Activated T-cell treated with anti-CD3 and anti-CD28 coated beads for 4 hours (primary cell): Measurements from ENCODE around the gene FRMD7.
"Not testable (repeated sequence)": the region's sequence is repeated elsewhere in the genome, so short reads cannot be mapped to it uniquely, and the experiment has no call there.

ENCODE experiments used
- DNase-seq: peaks from one replicate; pipeline ENCODE4 v3.0.0-alpha.2; 2020

FRMD7 gene

DNA sequence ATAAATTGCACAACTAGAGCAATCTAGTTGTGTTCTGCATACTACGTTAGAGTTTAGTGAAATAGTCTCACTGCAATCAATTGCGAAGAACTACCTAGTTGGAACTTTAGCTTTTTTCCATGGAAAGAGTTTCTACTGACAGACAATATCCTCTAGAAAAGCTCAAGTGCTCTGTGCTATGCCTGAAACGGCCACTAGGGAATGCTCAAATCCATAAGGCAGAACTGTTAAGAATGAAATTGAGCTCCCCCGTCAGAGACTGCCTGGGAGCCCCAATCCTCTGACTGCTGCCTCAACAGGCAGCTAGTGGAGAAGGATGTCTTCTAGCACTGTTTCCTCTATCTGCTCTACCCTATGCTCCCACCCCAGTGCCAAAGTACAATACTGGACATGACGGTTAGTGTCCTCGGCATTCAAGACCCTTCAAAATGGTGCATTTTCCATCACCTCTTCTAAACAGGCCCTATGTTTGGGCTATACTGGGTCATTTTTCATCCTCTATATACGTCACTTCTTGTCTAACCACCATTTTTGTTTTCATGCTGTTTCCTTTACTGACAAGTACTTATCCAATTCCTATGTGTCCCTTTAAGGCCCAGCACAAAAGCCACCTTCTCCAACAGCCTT is 35.3 kb downstream of the FRMD7 start:
- DNase-seq: peak; percentile 26

DNA sequence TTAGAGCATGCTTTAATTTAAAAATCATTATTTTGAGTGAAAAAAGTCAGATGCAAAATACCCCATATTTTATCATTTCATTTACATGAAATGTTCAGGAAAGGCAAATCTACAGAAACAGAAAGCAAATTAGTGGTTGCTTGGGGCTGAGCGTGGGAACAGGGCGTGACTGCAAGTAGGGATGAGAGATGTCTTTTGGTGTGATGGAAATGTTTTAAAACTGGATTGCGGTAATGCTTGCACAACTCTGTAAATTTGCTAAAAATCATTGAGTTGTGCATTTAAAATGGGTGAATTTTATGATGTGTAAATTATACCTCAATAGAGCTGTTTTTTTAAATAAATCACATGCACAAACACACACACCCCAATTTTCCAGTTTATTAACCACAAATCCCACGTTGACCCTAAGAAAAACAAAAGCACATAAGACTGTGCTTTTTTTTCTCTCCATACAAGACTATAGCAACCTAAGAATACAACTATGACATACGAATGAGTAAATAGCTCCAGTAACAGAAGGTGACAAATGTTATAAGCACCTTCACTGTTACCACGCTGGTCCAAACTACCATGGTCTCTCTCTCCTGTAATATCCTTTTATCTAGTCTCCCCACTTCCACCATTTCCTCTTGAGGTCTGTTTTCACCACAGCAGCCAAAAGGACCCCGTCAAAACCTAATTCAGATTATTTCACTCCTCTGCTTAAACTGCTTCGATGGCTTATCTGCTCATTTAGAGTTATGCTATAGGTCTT is 37.2 kb downstream of the FRMD7 start:
- DNase-seq: no peak

DNA sequence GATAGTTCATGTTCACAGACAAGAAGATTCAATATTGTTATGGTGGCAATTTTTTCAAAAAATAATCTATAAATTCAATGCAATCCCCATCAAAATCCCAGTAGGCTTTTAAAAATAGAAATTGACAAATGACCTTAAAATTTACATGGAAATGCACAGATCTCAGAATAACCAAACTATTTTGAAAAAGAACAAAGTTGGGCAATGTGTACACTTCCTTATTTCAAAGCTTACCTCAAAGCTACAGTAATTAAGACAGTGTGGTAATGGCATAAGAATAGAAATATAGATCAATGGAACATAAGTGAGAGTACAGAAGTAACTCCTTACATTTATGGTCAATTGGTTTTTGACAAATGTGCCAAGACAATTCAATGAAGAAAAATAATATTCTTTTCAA is 39.0 kb downstream of the FRMD7 start:
- no peak for DNase-seq

DNA sequence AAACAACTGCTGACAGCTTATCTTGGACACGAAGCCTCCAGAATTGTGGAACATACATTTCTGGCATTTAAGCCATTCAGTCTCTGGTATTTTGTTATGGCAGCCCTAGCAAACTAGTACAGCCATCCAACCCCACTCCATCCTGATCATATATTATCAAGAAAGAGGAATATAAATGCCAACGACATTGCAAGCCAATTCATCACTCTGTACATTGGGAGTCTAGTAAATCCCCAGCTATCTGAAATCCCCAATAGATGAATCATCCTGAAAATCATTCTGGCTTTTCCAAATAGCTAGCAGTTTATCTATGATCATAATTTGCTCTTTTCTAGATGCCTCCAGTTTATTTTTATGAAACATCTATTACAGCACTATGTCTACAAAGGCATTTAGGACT is 41.1 kb downstream of the FRMD7 start:
- DNase-seq: no peak

DNA sequence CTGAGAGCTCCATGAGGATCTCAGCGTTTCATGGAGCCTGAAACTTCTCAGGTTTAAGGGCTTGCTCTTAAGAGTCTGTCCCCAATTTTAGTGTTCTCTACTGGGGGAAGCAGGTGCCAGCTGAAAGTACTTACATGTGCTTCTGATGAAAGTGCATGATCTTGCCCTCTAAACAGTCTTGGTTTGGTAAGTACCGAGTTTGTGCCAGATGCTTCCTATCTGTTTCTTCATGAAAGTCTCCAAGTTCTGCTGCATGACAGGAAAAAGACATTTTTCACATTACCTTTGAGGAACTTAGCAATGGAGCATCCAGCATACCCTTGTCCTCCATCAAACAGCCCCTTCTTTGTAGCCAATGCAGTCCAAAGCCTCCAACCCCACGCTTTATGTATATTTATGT is 42.0 kb downstream of the FRMD7 start:
- DNase-seq: no peak

DNA sequence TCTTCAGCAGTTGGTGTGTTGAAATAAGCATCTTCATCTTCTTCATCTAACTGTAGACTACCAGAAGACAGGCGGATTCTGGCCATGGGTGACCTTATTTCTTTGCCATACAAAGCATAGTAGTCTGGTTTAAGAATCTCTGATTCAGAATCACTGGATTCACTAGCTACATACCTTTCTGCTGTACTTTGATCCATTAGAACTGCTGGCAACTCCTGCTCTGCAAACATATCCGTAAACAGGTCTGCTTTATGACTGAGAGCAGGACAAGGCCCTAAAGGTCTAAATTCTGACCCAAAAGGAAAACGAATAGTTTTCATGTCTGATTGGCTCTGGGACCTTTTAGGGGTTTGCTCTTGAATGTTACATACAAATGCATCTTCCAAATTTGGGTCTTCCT is 49.9 kb downstream of the FRMD7 start:
- no peak for DNase-seq

DNA sequence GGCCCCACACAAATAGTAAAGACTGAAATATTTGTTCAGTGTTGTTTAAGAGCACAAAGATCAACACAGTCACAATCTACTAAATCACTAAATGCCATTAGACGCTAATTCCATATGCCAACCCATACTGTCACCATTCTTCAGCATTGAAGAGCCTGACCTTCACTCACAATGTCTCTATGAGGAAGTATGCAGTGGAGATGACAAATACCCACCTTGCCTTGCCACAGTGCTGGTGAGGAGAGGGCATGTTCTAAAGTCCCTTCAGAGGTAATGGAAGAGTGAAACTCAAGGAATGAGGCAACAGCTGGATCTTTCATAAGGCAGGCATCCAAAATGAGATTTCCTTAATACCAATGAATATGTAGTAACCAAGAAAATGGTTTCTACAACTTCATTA is 50.4 kb downstream of the FRMD7 start:
- DNase-seq: no peak

DNA sequence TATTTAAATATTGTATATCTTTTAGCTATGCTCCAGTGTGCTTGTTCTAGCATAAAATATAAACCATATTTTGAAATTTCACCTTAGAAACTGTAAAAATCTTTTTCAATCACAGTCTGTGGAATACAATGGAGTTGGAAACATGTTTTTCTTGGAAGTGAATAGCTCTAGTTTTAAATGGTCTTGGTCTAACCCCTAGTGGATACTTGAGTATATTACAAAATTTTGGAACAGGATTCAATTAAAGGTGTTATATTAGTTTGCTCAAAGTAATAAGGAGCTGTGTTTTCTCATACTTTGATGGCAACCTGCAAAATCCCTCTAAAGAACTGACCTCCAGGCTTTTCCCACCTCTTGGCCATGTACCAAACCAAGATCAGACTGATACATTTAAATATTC is 56.6 kb downstream of the FRMD7 start:
- DNase-seq: no peak

DNA sequence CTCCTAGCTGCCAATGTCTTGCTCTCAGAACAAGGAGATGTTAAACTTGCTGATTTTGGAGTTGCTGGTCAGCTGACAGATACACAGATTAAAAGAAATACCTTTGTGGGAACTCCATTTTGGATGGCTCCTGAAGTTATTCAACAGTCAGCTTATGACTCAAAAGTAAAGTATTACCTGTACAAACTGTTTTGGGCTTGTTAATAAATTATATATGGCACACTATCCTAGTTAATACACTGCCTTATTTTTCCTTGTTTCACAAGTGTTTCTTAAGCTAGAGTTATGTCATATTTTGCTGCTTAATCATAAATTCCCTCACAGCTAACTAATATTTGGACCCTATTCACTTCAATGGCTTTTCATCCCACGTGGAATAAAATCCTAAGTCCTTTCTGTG is 59.4 kb downstream of the FRMD7 start:
- no peak for DNase-seq

DNA sequence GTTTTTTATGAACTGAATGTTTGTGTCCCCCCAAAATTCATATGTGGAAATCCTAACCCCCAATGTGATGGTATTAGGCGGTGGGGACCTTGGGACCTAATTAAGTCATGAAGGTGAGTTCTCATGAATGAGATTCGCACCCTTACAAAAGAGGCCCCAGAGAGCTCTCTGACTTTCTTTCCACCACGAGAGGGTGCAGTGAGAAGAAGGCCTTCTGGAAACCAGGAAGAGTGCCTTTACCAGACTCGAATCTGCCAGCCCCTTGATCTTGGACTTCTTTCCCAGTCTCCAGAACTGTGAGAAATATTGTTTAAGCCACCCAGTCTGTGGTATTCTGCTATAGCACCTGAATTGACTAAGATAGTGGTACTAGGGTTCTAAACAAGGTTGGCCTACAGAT is 64.0 kb downstream of the FRMD7 start:
- no peak for DNase-seq

DNA sequence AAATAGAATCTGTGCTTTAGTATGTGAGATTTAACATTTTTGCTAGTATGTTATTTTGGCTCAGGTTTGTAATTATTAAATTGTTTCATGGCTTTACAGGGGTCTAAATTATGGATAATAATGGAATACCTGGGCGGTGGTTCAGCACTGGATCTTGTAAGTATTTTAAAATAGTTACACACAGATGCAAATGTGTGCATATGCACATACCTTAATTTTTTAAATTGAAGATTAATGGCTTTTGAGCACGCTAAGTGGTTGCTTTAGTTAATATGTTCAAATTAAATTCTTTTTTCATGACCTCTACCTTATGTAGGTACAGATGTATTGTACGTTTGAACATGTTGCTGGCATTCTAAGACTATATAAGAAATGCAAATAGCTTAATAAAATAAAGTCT is 64.5 kb downstream of the FRMD7 start:
- no peak for DNase-seq

DNA sequence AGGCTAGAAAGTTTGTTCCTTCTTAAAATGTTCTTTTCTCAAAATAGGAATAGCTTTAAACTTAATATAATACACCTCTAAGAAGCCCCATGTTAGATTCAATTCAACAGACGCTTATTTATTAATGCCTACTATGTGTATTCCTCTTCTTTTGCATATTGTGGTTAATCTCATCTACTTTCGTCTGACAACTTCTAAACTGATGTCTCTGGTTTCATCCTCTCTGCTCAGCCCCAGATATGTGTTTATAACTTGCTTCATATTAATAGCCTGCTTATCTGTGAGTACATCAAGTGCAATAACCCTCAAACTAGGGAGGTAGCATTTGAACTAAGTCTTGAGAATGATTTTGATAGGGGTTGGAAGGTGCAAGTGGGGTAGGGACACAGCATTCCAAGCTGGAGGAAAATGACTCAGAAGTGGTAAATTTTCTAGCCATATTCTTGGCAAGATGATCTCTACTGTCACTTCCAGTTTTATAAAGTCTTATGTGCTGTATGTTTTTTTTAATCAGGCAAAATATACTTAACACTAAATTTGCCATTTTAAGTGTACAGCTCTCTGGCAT is 67.8 kb downstream of the FRMD7 start:
- no peak for DNase-seq

DNA sequence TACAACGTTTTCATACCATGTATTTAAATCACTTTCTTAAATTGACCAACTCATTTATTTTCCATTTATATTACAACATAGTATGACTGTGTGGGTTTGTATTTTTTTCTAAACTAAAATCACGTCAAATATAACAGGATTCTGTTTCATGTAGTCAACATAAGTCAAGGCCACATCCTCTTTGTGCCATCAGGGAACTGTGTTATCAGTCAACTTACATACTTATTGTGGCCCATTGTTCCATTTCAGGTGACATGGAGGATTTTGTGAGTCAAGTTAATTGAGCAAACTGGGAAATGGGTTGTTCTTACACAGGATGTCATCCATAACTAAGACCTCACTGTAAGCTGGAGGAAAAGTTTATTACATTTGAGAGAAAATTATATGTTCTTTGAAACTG is 68.8 kb downstream of the FRMD7 start:
- no peak for DNase-seq

DNA sequence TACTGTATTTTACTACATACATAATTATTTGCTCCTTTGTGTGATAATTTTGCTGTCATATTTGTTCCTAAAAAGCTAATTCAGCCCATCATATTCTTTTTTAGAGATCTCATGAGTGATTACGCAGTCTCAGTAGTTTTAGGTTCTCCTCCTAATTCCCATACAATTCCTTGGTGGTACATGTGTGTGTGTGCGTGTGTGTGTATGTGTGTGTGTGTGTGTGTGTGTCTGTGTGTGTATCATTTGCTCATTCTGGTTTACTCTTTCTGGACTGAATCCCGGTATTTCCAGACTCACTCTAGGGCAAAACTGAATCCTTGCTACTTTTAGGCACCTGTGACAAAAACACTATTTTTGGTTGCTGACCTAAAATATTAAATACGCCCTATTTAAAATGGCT is 69.8 kb downstream of the FRMD7 start:
- no peak for DNase-seq

DNA sequence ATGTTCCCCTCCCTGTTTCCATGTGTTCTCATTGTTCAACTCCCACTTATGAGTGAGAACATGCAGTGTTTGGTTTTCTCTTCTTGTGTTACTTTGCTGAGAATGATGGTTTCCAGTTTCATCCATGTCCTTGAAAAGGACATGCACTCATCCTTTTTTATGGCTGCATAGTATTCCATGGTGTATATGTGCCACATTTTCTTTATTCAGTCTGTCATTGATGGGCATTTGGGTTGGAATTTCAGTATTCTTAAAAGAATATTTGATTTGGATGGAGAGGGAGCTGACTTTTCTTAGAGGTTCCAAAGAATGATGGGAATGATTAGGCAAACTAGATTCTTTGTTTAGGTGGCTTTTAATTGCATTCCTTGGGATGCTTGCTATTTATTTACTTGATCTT is 76.0 kb downstream of the FRMD7 start:
- DNase-seq: not testable (repeated sequence)

DNA sequence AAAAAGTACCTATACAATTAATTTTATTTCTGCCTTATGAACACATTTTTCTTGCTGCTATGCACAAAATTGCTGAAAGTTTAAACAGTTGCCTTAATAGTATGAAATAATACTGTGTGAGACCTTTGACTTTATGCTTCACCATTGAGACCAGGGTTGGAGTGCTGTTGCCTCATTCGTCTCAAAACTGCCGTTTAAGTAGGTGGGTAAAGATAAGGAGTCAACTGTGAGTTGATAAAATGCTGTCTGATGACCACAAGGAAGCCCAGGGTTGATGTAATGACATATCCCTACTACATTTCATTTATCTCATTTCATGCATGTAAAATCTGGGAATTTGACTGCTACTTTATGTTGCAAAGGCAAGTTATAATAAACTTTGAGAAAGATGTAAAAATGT is 81.3 kb downstream of the FRMD7 start:
- no peak for DNase-seq

DNA sequence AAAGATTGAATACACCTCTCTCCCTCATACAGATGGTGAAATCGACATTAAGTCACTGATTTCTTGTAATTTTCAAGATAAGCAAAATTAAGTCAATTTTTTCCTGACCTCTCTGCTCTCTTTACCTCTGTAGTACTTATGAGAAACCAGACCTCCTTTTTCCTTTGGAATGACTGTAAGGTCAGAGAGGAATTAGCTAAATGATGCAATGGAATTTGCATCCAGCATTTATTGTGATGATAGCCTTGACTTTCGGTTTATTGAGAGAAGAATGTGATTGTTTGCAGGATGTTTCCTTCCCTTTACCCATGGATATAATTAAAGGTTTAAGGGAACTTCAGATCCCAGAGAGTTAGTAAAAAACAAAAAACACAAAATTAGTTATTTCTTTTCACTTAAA is 82.4 kb downstream of the FRMD7 start:
- no peak for DNase-seq

DNA sequence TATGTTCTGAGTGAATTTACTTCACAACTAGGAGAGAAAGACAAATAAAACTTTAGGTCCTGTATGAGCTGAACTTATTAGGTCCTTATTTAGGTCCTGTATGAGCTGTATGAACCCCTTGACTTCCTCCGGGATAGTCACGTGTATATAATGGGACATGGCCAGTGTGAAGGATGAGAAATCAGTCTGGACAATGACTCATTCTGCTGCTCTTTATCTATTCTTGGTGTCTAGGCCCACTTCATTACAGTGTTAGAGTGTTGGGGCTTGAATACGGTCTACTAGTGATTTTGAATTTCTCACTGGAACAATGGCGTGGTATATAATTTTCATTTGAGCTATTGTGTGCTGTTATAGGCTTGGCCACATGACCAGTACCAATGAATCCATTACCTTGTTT is 82.9 kb downstream of the FRMD7 start:
- no peak for DNase-seq

DNA sequence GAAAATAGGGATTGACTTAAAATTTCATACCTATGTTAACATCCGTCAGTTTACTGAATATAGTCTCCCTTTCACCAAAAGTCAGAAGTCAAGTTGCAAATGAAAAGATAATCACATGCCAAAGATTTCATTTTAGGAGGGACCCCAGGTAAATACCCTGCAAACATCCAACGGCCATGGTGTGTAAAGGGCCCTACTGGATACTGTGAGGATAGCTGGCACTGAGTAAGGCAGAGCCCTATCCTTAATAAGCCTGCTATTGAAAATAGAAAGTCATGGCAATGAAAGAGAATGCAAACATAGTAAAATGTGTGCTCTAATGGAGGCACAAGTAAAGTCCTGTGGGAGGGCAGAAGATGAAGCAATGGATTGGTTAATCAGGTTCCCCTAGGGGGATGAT is 83.8 kb downstream of the FRMD7 start:
- DNase-seq: no peak

DNA sequence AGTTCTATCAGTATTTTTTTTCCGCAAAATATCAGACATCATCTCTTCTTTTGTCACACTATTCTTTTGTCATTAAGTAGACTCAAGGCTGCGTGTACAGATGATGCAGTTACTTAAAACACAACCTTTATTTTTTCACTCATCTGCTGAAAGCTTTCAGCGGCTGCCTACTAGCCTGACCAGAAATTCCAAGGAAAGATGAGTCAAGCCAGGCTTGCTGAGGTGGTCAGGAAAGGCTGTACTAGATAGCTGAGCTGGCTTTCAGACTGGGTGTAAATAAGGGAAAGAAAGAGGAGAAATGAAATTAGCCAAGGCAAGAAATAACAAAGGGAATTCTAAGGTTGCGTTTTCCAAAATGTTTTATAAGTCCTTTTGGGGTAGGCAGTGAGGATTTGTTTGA is 86.8 kb downstream of the FRMD7 start:
- DNase-seq: no peak

DNA sequence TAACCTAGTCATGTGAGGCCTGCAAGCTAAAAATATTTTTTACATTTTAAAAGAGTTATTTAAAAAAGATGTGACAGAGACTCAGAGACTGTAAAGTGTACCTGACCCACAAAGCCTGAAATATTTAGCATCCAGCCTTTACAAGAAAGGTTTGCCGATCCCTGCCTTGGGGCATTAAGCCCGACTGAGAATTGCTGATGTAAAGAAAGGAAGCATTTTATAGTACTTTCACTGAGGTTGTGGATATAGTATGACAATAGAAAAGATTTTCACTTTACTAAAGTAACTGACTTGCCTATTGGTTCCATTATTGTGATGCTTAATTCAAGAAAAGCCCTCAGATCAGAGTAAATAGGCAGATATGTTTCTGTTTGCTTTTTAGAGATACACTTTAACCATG is 87.8 kb downstream of the FRMD7 start:
- DNase-seq: no peak

DNA sequence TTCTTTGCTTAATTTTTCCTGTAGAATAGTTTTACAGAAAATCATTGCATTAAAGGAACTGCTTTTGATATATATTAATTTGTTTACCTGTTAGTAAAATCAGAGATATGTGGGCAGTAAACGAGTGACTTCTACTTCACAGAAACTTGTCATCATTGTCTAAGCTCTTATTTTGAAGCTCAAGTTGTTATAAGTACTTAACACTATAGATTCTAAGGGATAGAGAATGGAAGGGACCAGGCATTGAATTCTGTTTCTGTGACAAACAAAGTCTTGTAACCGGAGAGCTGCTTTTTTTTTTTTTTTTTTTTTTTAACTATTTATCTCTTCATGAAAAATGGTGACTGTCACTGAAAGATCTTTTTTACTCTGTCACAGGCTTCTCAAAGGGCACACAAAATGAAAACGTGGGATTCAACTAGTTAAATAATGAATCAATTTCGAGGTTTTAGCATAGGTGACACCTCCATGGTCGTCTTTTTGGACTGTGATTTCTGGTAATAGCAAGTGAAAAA is 90.3 kb downstream of the FRMD7 start:
- no peak for DNase-seq

DNA sequence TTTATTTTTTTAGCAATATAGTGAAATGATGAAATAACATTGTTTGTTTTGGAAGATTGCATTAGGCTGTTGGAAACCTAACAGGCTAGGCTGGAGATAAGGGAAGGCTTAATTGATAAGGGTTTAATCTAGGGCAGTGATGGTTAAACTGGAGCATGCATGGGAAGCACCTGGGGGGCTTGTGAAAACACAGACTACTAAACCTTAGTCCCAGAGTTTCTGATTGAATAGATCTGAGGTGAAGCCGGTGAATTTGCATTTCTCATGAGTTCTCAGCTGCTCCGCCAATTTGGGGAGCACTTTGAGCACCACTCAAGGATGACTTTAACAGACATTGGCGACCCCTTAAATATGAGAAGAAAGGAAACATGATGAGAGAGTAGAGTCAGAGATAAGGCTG is 93.2 kb downstream of the FRMD7 start:
- no peak for DNase-seq

DNA sequence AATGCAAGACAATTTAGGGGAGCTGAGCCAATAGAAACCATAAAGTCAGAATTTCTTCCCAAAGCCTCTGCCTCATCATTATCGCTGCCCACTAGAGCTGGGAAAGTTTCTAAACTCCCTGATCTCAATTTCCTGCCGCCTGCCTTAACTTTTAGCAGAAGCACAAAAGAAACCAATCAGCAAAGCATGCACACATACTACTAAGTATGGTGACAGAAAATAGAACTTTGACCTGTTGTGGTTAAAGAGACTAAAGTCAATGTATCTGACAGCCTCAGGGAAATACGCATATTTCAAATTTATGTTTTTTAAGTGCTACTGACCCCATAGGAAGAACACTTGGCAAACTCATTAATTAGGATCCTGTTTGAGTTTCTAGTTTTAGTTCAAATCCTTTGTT is 94.7 kb downstream of the FRMD7 start:
- DNase-seq: no peak

DNA sequence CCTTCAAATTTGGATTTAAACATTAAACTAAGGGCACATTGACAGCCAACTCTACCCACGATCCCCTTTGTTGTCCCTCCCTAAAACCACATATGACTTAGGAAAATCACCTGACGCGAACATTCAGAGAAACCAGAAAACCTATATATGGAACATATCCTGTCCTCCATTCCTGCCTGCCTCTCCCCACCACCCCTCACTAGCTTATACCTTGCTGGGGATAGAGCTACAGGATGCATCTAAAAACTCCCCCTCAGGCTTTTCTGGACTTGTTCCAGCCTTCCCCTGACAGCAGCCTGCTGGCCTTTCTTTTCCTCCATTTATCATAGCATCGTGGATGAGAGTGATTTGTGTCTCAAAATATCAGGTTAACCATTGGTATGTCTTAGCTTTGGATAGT is 96.0 kb downstream of the FRMD7 start:
- DNase-seq: no peak
